ENCODE results near the gene SNTG2.
A peak's percentile ranks its signal among the peaks of the same experiment; 100 is the strongest.

SNTG2 gene

GRCh38 chr2:1166976-1167375, 216.3 kb downstream of the SNTG2 start:
- DNase-seq, result no peak

DNA sequence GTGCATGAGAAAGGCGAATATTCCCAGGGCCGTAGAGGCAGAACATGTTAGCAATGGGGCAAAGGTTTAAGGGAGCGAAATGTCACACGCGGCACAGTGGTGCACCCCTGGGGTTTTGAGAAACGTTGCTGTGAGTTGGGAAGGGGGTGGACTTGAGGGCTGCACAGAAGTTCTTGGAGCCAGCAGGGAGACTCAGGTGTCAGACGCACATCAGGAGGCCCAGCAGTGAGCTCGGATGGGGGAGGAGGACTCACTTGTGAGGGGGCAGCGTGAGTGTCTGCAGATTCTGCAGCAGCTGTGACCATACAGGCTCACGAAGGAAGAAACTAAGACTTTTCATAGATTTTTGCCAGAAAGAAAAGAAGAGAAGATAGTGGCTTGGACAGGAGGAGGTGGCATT, 218.2 kb downstream of the SNTG2 start:
- TF ChIP-seq GATA1 (IDR thresholded peaks at IDR 0.05; ENCODE audit: low read depth, low read length) (no peak), POLR2A (IDR thresholded peaks at IDR 0.05; ENCODE audit: low read length) (no peak)
- no peak for DNase-seq

More at GRCh38 chr2:1166976-1167375, 216.3 kb downstream of the SNTG2 start:
- no peak for TF ChIP-seq POLR2A (IDR thresholded peaks at IDR 0.05; ENCODE audit: low read length)
- no peak for TF ChIP-seq GATA1 (IDR thresholded peaks at IDR 0.05; ENCODE audit: low read depth, low read length)

DNA sequence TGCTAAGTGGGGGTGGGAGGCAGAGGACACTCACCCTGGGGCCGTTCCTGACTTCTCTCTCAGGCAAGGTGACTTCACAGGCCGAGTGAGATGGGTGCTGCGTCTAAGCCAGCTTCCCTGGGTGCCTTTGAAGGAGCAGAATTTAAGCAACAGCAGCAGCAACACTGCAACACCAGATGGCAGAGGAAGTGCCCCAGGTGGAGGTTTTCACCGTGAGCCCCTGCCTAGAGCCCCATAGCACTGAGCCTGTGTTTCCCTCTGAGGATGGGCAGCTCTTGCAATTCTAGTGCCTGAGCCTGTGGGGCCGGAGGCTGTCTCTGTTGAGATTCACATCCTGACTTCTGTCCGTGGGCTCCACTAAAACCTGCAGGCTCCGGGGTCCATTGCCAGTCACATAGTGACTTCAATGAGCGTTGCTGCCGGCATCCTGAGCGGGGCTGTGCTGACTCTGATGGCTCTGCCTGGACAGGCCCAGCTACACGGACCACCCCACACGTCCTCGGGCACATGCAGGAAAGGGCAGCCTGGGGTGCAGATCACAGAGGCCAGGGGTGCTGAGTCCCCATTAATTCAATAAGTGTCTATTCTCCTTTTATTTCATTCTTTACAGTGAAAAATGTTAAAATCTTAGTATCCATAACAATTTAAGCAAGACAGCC, 218.8 kb downstream of the SNTG2 start:
- DNase-seq, result no peak

GRCh38 chr2:1170241-1170640, 219.6 kb downstream of the SNTG2 start:
- DNase-seq, result no peak
- TF ChIP-seq POLR2A (IDR thresholded peaks at IDR 0.05; ENCODE audit: low read length), result no peak
- TF ChIP-seq GATA1 (IDR thresholded peaks at IDR 0.05; ENCODE audit: low read depth, low read length), result no peak

More for the DNA sequence above, 218.8 kb downstream of the SNTG2 start:
- TF ChIP-seq POLR2A (IDR thresholded peaks at IDR 0.05; ENCODE audit: low read length), result no peak
- no peak for TF ChIP-seq GATA1 (IDR thresholded peaks at IDR 0.05; ENCODE audit: low read depth, low read length)

- DNase-seq, result no peak
- no peak for TF ChIP-seq GATA1 (IDR thresholded peaks at IDR 0.05; ENCODE audit: low read depth, low read length)
- TF ChIP-seq POLR2A (IDR thresholded peaks at IDR 0.05; ENCODE audit: low read length), result no peak
Observed at GRCh38 chr2:1170711-1171110, 220.1 kb downstream of the SNTG2 start.

DNA sequence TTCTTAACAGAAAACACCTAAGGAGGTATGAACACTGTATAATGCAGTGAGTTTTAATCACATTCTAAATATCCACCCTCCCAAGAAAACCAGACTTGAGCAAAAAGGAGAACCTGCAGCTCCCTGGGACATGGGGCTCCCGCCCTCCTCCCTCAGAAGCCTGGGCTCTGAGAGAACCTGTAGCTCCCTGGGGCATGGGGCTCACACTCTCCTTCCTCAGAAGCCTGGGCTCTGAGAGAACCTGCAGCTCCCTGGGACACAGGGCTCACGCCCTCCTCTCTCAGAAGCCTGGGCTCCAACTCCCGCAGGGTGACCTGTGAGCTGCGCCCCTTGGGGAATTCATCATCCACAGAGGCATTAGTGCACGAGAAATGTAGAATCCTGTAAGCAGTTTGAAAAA, 222.9 kb downstream of the SNTG2 start:
- no peak for TF ChIP-seq GATA1 (IDR thresholded peaks at IDR 0.05; ENCODE audit: low read depth, low read length)
- no peak for TF ChIP-seq POLR2A (IDR thresholded peaks at IDR 0.05; ENCODE audit: low read length)
- DNase-seq, result no peak

DNA sequence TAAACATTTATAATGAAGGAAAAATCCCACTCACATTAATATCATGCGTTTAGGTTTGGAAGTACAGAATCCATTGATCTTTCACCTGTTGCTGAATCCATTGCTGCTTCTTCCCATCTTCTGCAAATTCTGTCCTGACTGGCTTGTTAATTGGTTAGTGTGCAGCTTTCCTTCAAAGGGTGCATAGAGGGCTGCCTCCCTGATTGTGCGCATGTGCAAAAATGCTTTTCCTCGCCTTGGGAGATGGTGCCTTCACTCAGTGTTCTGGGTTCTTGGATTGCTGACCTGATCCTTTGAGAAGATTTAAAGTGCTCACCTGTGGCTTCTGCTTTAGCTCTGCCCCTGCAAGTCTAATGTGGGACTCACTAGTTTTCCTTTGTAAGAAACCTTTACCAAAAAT, 231.2 kb downstream of the SNTG2 start:
- DNase-seq, result no peak
- TF ChIP-seq GATA1 (IDR thresholded peaks at IDR 0.05; ENCODE audit: low read depth, low read length) (no peak), POLR2A (IDR thresholded peaks at IDR 0.05; ENCODE audit: low read length) (no peak)

DNA sequence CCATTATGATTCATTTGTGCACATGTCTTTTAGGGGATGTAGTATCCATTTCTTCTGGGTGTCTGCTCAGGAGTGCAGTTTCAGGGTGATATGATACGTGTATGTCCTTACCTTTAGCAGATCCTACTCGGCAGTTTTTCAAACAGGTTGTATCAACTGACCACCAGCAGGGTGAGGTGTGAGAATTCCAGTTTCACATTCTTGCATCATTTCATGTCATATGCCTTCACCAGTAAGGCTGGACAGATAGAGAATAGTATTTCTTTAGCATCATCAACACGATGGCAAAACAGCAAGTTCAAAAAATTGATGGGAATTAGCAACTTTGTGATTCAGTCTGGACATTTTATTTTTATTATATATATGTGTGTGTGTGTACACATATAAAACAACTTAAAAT, 232.7 kb downstream of the SNTG2 start:
- DNase-seq, result peak in 1 of 2 experiments; percentile 2
- TF ChIP-seq GATA1 (IDR thresholded peaks at IDR 0.05; ENCODE audit: low read depth, low read length) (no peak), POLR2A (IDR thresholded peaks at IDR 0.05; ENCODE audit: low read length) (no peak)

GRCh38 chr2:1186421-1186820, 235.8 kb downstream of the SNTG2 start:
- DNase-seq, result no peak
- TF ChIP-seq POLR2A (IDR thresholded peaks at IDR 0.05; ENCODE audit: low read length) (no peak), GATA1 (IDR thresholded peaks at IDR 0.05; ENCODE audit: low read depth, low read length) (no peak)

DNA sequence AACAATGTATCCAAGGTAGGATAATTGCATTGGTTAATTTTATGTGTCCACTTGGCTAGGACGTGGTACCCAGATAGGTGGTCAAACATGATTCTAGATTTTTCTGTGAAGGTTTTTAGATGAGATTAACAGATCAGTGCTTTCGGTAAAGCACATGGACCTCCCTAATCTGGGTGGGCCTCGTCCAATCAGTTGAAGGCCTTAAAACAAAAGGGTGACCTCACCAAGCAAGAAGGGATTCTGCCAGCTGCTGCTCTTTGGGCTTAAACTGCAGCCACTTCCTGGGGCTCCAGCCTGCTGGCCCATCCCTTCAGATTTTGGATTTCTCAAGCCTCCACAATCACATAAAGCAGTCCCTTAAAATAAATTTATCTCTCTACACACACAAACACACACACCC, 236.5 kb downstream of the SNTG2 start:
- TF ChIP-seq POLR2A (IDR thresholded peaks at IDR 0.05; ENCODE audit: low read length), result no peak
- DNase-seq, result no peak

DNA sequence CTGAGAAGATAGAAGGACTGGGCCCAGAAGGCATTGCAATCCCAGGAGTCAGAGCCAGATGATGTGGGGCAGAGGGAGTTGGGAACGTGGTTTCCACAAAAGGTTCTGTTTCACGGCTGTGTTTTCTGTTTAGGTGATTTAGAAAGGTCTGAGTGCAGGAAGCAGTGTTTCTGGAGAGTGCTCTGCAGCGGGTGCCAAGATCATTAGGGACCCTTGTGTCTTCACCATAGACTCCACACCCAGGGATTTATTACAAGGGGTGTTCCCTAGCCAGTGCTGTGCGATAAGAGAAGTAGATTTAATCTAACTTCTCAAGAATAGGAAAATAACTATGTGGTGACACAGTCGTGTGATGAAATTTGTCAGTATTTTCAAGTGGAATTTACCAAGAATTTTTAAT, 241.5 kb downstream of the SNTG2 start:
- no peak for DNase-seq
- TF ChIP-seq GATA1 (IDR thresholded peaks at IDR 0.05; ENCODE audit: low read depth, low read length) (no peak), POLR2A (IDR thresholded peaks at IDR 0.05; ENCODE audit: low read length) (no peak)

DNA sequence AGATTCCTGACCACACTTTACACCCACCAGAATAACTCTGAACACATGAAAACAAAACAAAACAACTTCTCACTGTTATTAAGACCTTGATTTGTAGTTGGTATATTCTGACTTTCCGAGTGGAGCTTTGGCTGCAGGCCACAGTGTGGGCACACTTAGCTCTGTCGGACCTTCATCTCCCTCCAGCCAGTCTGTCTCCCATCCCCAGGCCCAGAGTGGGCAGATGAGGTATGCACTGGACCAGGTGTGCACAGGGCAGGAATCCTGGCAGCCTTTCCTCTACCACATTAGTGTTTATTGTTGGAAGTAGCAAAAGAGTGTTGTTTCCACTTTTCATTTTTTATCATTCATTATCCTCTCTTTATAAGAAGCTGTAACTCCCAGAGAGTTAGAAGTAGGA, 243.2 kb downstream of the SNTG2 start:
- no peak for DNase-seq
- TF ChIP-seq POLR2A (IDR thresholded peaks at IDR 0.05; ENCODE audit: low read length) (no peak), GATA1 (IDR thresholded peaks at IDR 0.05; ENCODE audit: low read depth, low read length) (no peak)

GRCh38 chr2:1203772-1204171, 253.1 kb downstream of the SNTG2 start:
- no peak for DNase-seq
- TF ChIP-seq GATA1 (IDR thresholded peaks at IDR 0.05; ENCODE audit: low read depth, low read length), result no peak
- TF ChIP-seq POLR2A (IDR thresholded peaks at IDR 0.05; ENCODE audit: low read length), result no peak

DNA sequence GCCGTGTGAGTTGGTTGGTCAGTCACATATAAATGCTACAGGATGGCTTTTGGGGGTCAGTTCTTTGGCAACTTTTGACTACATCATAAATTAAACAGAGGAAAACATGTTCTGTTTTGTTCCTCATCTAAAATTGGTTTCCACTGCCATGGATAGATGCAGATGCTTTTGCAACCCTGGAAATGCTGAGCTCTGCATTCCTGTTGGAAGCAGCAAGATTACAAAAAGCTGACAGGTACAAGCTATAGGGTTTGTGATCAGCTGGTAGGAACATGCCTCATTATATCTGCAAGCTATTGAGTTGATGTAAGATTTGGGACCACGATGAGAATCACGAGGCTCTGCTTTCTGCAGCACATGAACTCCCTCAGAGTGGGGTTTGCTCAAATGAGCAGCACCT, 255.2 kb downstream of the SNTG2 start:
- no peak for DNase-seq
- TF ChIP-seq POLR2A (IDR thresholded peaks at IDR 0.05; ENCODE audit: low read length), result no peak
- no peak for TF ChIP-seq GATA1 (IDR thresholded peaks at IDR 0.05; ENCODE audit: low read depth, low read length)

DNA sequence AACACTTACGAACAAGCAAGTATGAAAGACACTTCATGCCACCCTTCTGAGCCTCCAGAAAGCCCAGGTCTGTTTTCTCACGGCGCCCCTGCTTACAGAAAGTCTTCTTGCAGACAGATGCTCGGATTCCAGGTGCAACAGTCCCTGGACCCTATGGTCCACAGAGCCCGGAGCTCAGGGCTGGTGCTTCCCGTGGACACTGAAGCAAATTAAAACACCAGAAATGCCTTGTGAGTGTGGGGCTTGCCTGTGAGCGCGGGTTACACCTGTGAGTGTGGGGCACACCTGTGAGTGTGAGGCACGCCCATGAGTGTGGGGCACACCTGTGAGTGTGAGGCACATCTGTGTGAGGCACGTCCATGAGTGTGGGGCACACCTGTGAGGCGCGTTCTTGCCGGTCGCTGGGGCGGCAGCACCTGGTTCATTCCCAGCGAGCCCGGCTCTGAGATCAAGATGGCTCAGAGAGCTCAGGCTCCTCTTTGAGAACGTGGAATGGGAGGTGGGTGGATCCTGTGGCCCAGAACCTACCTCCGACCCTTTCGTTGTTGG, 257.4 kb downstream of the SNTG2 start:
- TF ChIP-seq POLR2A (IDR thresholded peaks at IDR 0.05; ENCODE audit: low read length), result no peak
- DNase-seq, result no peak

Data from erythroblast (primary cell).